Progenitor cell of endocrine pancreas (in vitro differentiated cells): ENCODE data around the gene IRF4. TPM values are rescaled to one million over a fixed set of nuclear protein-coding genes. Genes with fewer than 3 reads are reported as not detected.
A peak's percentile ranks its signal among the peaks of the same experiment; 100 is the strongest.

Experiments
- DNase-seq: peaks from one replicate; pipeline ENCODE4 v3.0.0; 2021; ENCODE audit warnings: low spot score; ENCODE audit not compliant: unreplicated experiment
- H3K27ac Mint-ChIP-seq: 2 replicates; pipeline ENCODE4 v1.8.0; 2021; ENCODE audit warnings: mild to moderate bottlenecking, moderate library complexity, mixed read lengths
- H3K27me3 Mint-ChIP-seq: 2 replicates; pipeline ENCODE4 v1.8.0; 2021; ENCODE audit warnings: mixed read lengths
- H3K36me3 Mint-ChIP-seq: 2 replicates; pipeline ENCODE4 v1.8.0; 2022; ENCODE audit warnings: mixed read lengths; ENCODE audit not compliant: insufficient read depth
- H3K4me1 Mint-ChIP-seq: 2 replicates; pipeline ENCODE4 v1.8.0; 2021; ENCODE audit warnings: low read depth, mixed read lengths
- H3K4me3 Mint-ChIP-seq: 2 replicates; pipeline ENCODE4 v1.8.0; 2021; ENCODE audit warnings: low read depth, mild to moderate bottlenecking, moderate library complexity, mixed read lengths
- H3K9me3 Mint-ChIP-seq: 2 replicates; pipeline ENCODE4 v1.8.0; 2021; ENCODE audit warnings: low read depth, mixed read lengths
- CTCF ChIP-seq: fragments of 200-600 bp; sonication (generic); IDR thresholded peaks from one replicate; pipeline ENCODE4 v1.5.0; 2021; ENCODE audit warnings: antibody characterized with exemption, mild to moderate bottlenecking; ENCODE audit not compliant: unreplicated experiment
- long read RNA-seq: library from polyadenylated mRNA; unstranded; transcript quantifications from one replicate; pipeline ENCODE4 v2.0.0, GENCODE V29; 2020
- total RNA-seq: library from RNA; stranded (reverse); gene quantifications from 2 replicates; pipeline ENCODE4 v1.2.1, GENCODE V29; 2021

Gene IRF4
- total RNA-seq: 0.04 TPM in 1 of 2 replicates, not detected in the other
- long read RNA-seq: 0 reads

GRCh38 chr6:391559-392440 is at the start of gene IRF4:
IRF4 (plus strand) TSS chr6:391752; CDS start chr6:393153, 1,401 bp downstream.
- Mint-ChIP-seq H3K27me3 (peaks cover 87% of the 10 kb centered on the region), H3K4me1 (peaks cover 7% of the 10 kb centered on the region), H3K36me3 (no peaks in the 10 kb centered on the region), H3K27ac (no peak within 1 kb of the TSS), H3K4me3 (peak within 1 kb of the TSS; percentile 61), H3K9me3 (no peaks in the 10 kb centered on the region)
- TF ChIP-seq CTCF: no peak
- DNase-seq: no peak

DNA sequence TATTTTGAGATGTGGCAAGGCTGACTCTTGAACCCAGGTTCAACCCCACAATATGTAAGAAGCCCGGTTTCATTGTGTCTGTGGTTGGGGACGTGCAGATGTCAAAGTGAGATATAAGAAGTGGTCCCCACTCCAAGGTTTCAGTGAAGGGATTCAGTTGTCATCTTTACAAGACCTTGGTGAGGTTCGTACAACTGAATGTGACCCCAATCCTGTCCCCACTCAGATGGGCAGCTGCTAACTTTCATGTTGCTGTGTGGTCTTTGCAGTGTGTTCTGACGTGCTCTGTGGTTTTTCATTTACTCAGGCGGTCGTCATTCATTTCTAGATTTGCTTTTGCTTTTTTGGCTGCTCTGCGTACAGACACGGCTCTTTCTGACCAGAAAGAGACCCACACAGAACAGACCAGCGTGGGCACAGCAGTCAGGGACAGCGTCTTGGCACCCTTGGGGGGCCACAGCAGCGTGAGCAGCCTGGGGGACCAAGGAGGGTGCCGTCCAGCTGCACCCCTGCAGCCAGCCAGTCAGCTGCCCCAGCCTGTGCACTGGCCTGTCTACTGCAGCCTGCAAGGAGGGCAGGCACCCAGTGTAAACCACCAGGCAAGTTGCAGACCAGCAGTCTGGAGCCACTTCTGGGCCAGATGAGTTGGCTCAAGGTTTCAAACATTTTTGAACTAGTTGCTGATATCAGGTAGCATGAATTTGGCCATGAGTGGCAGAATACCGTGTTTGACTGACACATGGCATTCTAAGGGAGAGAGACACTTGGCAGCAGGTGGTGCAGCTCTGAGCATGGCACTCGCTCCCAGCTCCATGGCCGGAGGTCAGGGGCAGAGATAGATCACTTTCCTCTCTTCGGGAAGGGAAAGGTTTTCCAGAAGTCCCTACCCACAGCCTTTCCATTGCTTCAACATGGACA is 49.4 kb upstream of the IRF4 start:
- Mint-ChIP-seq H3K27me3 (no peaks in the 10 kb centered on the region), H3K36me3 (peaks cover 4% of the 10 kb centered on the region), H3K9me3 (peaks cover 6% of the 10 kb centered on the region), H3K4me1 (no peaks in the 10 kb centered on the region), H3K4me3 (no peak overlapping the region), H3K27ac (no peak overlapping the region)
- DNase-seq: no peak
- TF ChIP-seq CTCF: no peak

DNA sequence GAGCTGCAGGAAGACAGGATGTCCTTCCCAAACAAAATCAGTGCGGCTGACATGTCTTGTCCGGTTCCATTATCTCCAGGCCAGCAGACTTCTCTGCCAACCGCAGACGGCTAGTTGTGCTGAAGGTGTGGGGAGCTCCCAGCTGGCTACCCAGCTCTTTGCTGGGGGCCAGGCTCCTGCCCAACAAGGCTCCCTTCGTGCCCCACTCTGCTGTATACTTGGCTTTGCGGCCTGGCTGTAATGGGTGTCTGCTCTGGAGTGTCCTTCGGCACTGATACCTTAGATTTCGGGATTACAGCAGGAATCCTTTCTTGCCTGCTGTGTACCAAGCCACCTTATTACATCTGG is 48.7 kb upstream of the IRF4 start:
- no peak for DNase-seq
- Mint-ChIP-seq H3K4me3 (no peak overlapping the region), H3K36me3 (peaks cover 4% of the 10 kb centered on the region), H3K9me3 (peaks cover 6% of the 10 kb centered on the region), H3K4me1 (no peaks in the 10 kb centered on the region), H3K27ac (no peak overlapping the region), H3K27me3 (no peaks in the 10 kb centered on the region)
- no peak for TF ChIP-seq CTCF

GRCh38 chr6:343226-343935 is 48.2 kb upstream of the IRF4 start:
- Mint-ChIP-seq H3K27me3 (no peaks in the 10 kb centered on the region), H3K4me3 (no peak overlapping the region), H3K36me3 (peaks cover 4% of the 10 kb centered on the region), H3K4me1 (no peaks in the 10 kb centered on the region), H3K9me3 (peaks cover 6% of the 10 kb centered on the region), H3K27ac (no peak overlapping the region)
- DNase-seq: no peak
- TF ChIP-seq CTCF: no peak
